Measurements from ENCODE around the gene HACD1. TPM values are rescaled to one million over a fixed set of nuclear protein-coding genes. Genes with fewer than 3 reads are reported as not detected.
A peak's percentile ranks its signal among the peaks of the same experiment; 100 is the strongest.

Gene HACD1
- total and polyA plus RNA-seq, 10 of the 15 experiments (the other 5 are each of a cell fraction or from before 2014, with no cell fraction given) = 0.22 to 1.5 (median 0.78) TPM; not detected in 1

- no peak for TF ChIP-seq MAX (IDR thresholded peaks at IDR 0.05; ENCODE audit: low read depth, low read length)
- no peak for TF ChIP-seq EZH2 (IDR thresholded peaks at IDR 0.05; ENCODE audit: borderline replicate concordance, control insufficient read depth, low read depth, low read length)
- TF ChIP-seq ESRRA (IDR thresholded peaks at IDR 0.05; ENCODE audit: low read length) = no peak
- no peak for TF ChIP-seq SRF (IDR thresholded peaks at IDR 0.05; ENCODE audit: low read depth in 2 of 2, low read length in 2 of 2)
- no peak for TF ChIP-seq MLLT1 (IDR thresholded peaks at IDR 0.05)
- TF ChIP-seq MYC (IDR thresholded peaks at IDR 0.05; ENCODE audit: insufficient read depth, insufficient read length, insufficient replicate concordance, low read length, severe bottlenecking) = no peak
- no peak for TF ChIP-seq CHD4 (IDR thresholded peaks at IDR 0.05)
- peak; percentile 50; the same call in 1 of the 2 replicates for TF ChIP-seq JUND (IDR thresholded peaks at IDR 0.05; ENCODE audit: low read depth, low read length)
- TF ChIP-seq HDAC2 (IDR thresholded peaks at IDR 0.05) = no peak
- no peak for TF ChIP-seq NRF1 (conservative IDR thresholded peaks at IDR 0.05; ENCODE audit: low read depth, low read length)
- peak; percentile 75 for TF ChIP-seq ATF2 (IDR thresholded peaks at IDR 0.05; ENCODE audit: low read length)
- TF ChIP-seq WRNIP1 (IDR thresholded peaks at IDR 0.05; ENCODE audit: borderline replicate concordance, low read depth, low read length) = no peak
- TF ChIP-seq CREM (IDR thresholded peaks at IDR 0.05; ENCODE audit: low read depth) = peak; percentile 65; the same call in 1 of the 2 replicates
- no peak for TF ChIP-seq E2F4 (IDR thresholded peaks at IDR 0.05; ENCODE audit: low read depth, low read length)
- no peak for TF ChIP-seq NFXL1 (IDR thresholded peaks at IDR 0.05; ENCODE audit: borderline replicate concordance)
- no peak for TF ChIP-seq SUZ12 (IDR thresholded peaks at IDR 0.05; ENCODE audit: unreplicated experiment)
- no peak for TF ChIP-seq CHD1 (IDR thresholded peaks at IDR 0.05; ENCODE audit: low read depth, low read length)
- TF ChIP-seq ZNF622 (IDR thresholded peaks at IDR 0.05) = no peak
- TF ChIP-seq ZZZ3 (IDR thresholded peaks at IDR 0.05; ENCODE audit: control insufficient read depth, insufficient read length, low read depth) = no peak
- no peak for TF ChIP-seq GATAD2B (conservative IDR thresholded peaks at IDR 0.05; ENCODE audit: low read depth)
- no peak for TF ChIP-seq SP1 (IDR thresholded peaks at IDR 0.05; ENCODE audit: low read depth, low read length)
- no peak for TF ChIP-seq RBBP5 (conservative IDR thresholded peaks at IDR 0.05)
- no peak for TF ChIP-seq ZNF687 (IDR thresholded peaks at IDR 0.05)
- TF ChIP-seq RFX5 (IDR thresholded peaks at IDR 0.05; ENCODE audit: low read depth, low read length) = no peak
Measured at GRCh38 chr10:17655567-17656146, 38.5 kb upstream of the HACD1 start (continued).

Measured in GM12878 (cell line).